Natural killer cell treated with Interleukin-12 subunit alpha and Interleukin-12 subunit beta and Interleukin-15 and Interleukin-18, amount 100 ng/mL, for 72 hours (primary cell): ENCODE results near the gene SLC17A3. TPM values are rescaled to one million over a fixed set of nuclear protein-coding genes. Genes with fewer than 3 reads are reported as not detected.

Experiments used
- ATAC-seq, 2 donors: fragments of 150-1000 bp; cut with Tn5 transposase in 1 of 2; sonication (Bioruptor Pico), chemical (Tn5 transposase) in 1 of 2; 2 replicates each; pipeline ENCODE4 v1.10.0; 2021
- DNase-seq: peaks from one replicate; pipeline ENCODE4 v3.0.0; 2022; ENCODE audit warnings: low spot score
- H3K27ac Mint-ChIP-seq, 2 donors: 1 replicate in 1 of 2; 2 replicates in 1 of 2; pipeline ENCODE4 v1.8.0; 2022; ENCODE audit warnings: mixed read lengths in 2 of 2, mild to moderate bottlenecking in 1 of 2, moderate library complexity in 1 of 2
- H3K27me3 Mint-ChIP-seq, 2 donors: 1 replicate in 1 of 2; 2 replicates in 1 of 2; pipeline ENCODE4 v1.8.0; 2022; ENCODE audit warnings: mixed read lengths in 2 of 2
- H3K36me3 Mint-ChIP-seq: one replicate; pipeline ENCODE4 v1.8.0; 2022; ENCODE audit warnings: mixed read lengths
- H3K4me1 Mint-ChIP-seq, 2 donors: 1 replicate in 1 of 2; 2 replicates in 1 of 2; pipeline ENCODE4 v1.8.0; 2022; ENCODE audit warnings: low read depth in 2 of 2, mixed read lengths in 2 of 2, mild to moderate bottlenecking in 1 of 2
- H3K4me3 Mint-ChIP-seq: one replicate; pipeline ENCODE4 v1.8.0; 2022; ENCODE audit warnings: mixed read lengths
- H3K9me3 Mint-ChIP-seq: 2 replicates; pipeline ENCODE4 v1.8.0; 2022; ENCODE audit warnings: mixed read lengths
- total RNA-seq, 2 donors: library from RNA; stranded (reverse); gene quantifications; one replicate each; pipeline ENCODE4 v1.2.3, GENCODE V29; 2022

SLC17A3 gene
- total RNA-seq, 2 donors from 2014 or later: not detected

- Mint-ChIP-seq H3K36me3 (no peaks in the 10 kb centered on the region), H3K4me3 (no peak overlapping the region), H3K4me1 (no peaks in the 10 kb centered on the region), H3K9me3 (no peaks in the 10 kb centered on the region), H3K27me3 (peaks cover 33 to 49% of the 10 kb centered on the region in 2 donors), H3K27ac (no peak overlapping the region)
- DNase-seq: no peak
- ATAC-seq: no peak
Measured at GRCh38 chr6:25801436-25801835, 72.6 kb downstream of the SLC17A3 start.

Other genes with a start within 250 kb of the SLC17A3 start
- not detected for gene SCGN, start 222.0 kb downstream of the SLC17A3 start, total RNA-seq
- gene SLC17A4, start 119.5 kb downstream of the SLC17A3 start, total RNA-seq: not detected
- not detected for gene SLC17A1, start 42.2 kb downstream of the SLC17A3 start, total RNA-seq
- gene SLC17A2, start 56.4 kb upstream of the SLC17A3 start, total RNA-seq: not detected
- gene TRIM38, start 88.6 kb upstream of the SLC17A3 start, total RNA-seq: 10 to 100 TPM; 17.8 to 19.1 TPM
- gene HFE, start 213.2 kb upstream of the SLC17A3 start, total RNA-seq: 1 to 10 TPM in 1 of 2 donors, under 1 TPM in 1; 0.62 to 1.5 TPM